ENCODE data around the gene OGDH. TPM values are rescaled to one million over a fixed set of nuclear protein-coding genes. Genes with fewer than 3 reads are reported as not detected.

OGDH gene
- total RNA-seq, 1 experiment from 2014 or later = 69.1 TPM

DNA sequence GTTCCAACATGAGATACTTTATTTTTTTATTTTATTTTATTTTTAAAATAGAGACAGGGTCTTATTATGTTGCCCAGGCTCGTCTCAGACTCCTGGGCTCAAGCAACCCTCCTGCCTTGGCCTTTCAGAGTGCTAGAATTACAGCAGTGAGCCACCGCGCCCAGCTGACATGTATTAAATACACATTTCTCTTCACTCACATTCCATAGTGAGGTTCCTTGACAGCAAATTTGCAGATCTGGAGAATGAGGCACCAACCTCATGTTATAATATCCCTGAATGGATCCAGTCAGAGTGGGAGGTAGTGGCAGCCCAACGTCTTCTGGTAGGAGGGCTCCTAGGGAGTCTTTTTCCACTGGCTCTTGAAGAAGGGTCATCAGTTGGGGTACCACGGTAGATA is 46.1 kb downstream of the OGDH start:
- H3K9me3 ChIP-seq (ENCODE audit: control insufficient read depth in 1 of 2, insufficient read depth in 1 of 2, low read depth in 1 of 2, low read length in 2 of 2) = no peaks in the 10 kb centered on the region
- TF ChIP-seq EZH2 (IDR thresholded peaks at IDR 0.05) = no peak
- no peak for TF ChIP-seq ZNF274 (IDR thresholded peaks at IDR 0.05; ENCODE audit: low read depth, low read length)
- TF ChIP-seq JUND (IDR thresholded peaks at IDR 0.05) = no peak
- TF ChIP-seq, protein P1, sequence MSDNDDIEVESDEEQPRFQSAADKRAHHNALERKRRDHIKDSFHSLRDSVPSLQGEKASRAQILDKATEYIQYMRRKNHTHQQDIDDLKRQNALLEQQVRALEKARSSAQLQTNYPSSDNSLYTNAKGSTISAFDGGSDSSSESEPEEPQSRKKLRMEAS (IDR thresholded peaks at IDR 0.05) = no peak
- TF ChIP-seq FOSL1 (IDR thresholded peaks at IDR 0.05; ENCODE audit: low read depth) = no peak
- no peak for TF ChIP-seq EGR1 (IDR thresholded peaks at IDR 0.05; ENCODE audit: low read depth)
- TF ChIP-seq, protein P2, sequence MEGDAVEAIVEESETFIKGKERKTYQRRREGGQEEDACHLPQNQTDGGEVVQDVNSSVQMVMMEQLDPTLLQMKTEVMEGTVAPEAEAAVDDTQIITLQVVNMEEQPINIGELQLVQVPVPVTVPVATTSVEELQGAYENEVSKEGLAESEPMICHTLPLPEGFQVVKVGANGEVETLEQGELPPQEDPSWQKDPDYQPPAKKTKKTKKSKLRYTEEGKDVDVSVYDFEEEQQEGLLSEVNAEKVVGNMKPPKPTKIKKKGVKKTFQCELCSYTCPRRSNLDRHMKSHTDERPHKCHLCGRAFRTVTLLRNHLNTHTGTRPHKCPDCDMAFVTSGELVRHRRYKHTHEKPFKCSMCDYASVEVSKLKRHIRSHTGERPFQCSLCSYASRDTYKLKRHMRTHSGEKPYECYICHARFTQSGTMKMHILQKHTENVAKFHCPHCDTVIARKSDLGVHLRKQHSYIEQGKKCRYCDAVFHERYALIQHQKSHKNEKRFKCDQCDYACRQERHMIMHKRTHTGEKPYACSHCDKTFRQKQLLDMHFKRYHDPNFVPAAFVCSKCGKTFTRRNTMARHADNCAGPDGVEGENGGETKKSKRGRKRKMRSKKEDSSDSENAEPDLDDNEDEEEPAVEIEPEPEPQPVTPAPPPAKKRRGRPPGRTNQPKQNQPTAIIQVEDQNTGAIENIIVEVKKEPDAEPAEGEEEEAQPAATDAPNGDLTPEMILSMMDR (IDR thresholded peaks at IDR 0.05 in 2 of 3, conservative IDR thresholded peaks at IDR 0.05 in 1 of 3; ENCODE audit: borderline replicate concordance in 1 of 3, insufficient read depth in 1 of 3, low read depth in 2 of 3, low read length in 2 of 3) = no peak
- no peak for TF ChIP-seq POLR2AphosphoS5 (IDR thresholded peaks at IDR 0.05; ENCODE audit: low read depth, low read length)
- no peak for TF ChIP-seq ELF1 (IDR thresholded peaks at IDR 0.05; ENCODE audit: borderline replicate concordance, low read depth)
- TF ChIP-seq SRF (IDR thresholded peaks at IDR 0.05; ENCODE audit: low read depth) = no peak
- TF ChIP-seq CEBPB (IDR thresholded peaks at IDR 0.05; ENCODE audit: low read depth) = no peak
- TF ChIP-seq, protein P3, sequence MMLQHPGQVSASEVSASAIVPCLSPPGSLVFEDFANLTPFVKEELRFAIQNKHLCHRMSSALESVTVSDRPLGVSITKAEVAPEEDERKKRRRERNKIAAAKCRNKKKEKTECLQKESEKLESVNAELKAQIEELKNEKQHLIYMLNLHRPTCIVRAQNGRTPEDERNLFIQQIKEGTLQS (IDR thresholded peaks at IDR 0.05) = no peak
- TF ChIP-seq POLR2A (IDR thresholded peaks at IDR 0.05; ENCODE audit: borderline replicate concordance, extremely low read depth, insufficient read depth, insufficient read length) = no peak
- no peak for TF ChIP-seq CBX3 (IDR thresholded peaks at IDR 0.05; ENCODE audit: low read depth)
- no peak for TF ChIP-seq RAD21 (IDR thresholded peaks at IDR 0.05; ENCODE audit: low read depth)
- TF ChIP-seq SIN3A (IDR thresholded peaks at IDR 0.05; ENCODE audit: low read depth) = no peak
- no peak for TF ChIP-seq TCF7L2 (IDR thresholded peaks at IDR 0.05; ENCODE audit: borderline replicate concordance, extremely low read depth, insufficient read depth, insufficient read length)
- TF ChIP-seq, protein P4, sequence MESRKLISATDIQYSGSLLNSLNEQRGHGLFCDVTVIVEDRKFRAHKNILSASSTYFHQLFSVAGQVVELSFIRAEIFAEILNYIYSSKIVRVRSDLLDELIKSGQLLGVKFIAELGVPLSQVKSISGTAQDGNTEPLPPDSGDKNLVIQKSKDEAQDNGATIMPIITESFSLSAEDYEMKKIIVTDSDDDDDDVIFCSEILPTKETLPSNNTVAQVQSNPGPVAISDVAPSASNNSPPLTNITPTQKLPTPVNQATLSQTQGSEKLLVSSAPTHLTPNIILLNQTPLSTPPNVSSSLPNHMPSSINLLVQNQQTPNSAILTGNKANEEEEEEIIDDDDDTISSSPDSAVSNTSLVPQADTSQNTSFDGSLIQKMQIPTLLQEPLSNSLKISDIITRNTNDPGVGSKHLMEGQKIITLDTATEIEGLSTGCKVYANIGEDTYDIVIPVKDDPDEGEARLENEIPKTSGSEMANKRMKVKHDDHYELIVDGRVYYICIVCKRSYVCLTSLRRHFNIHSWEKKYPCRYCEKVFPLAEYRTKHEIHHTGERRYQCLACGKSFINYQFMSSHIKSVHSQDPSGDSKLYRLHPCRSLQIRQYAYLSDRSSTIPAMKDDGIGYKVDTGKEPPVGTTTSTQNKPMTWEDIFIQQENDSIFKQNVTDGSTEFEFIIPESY (IDR thresholded peaks at IDR 0.05; ENCODE audit: extremely low read depth, insufficient replicate concordance, low read length) = no peak
- no peak for TF ChIP-seq SP1 (IDR thresholded peaks at IDR 0.05; ENCODE audit: low read depth)
- H3K36me3 ChIP-seq (ENCODE audit: control insufficient read depth in 1 of 2, insufficient read depth in 2 of 2, low read length in 2 of 2) = peaks cover 4 to 16% of the 10 kb centered on the region in 2 experiments; a peak in 2 of 4 replicates
- intact Hi-C loops (cut with micrococcal nuclease) = no loop called here
- ATAC-seq = no peak
- H3K4me1 ChIP-seq (ENCODE audit: control insufficient read depth in 1 of 2, insufficient read depth in 2 of 2, low read length in 2 of 2) = peaks cover 0 to 4% of the 10 kb centered on the region in 2 experiments; a peak in 1 of 4 replicates
- ChIA-PET POLR2A (no interaction called here), CTCF (no interaction called here), RAD21 (ENCODE audit: low non-redundant PET in 1 of 2, low total read pairs in 2 of 2, uncharacterized antibody in 2 of 2, unreplicated experiment in 2 of 2) (no interaction called here)
- BruUV-seq (replicated peaks) = no TSS peak
- H3K9me2 ChIP-seq (ENCODE audit: insufficient read depth) = no peaks in the 10 kb centered on the region
- no peak for DNase-seq (ENCODE audit: low read depth, low spot score)
- no peak overlapping the region for H3K9ac ChIP-seq (ENCODE audit: low read length)
- H3K4me2 ChIP-seq (ENCODE audit: low read length) = no peak overlapping the region
- H3K79me2 ChIP-seq (ENCODE audit: insufficient read depth, low read length) = no peaks in the 10 kb centered on the region
- H3K4me3 ChIP-seq (replicated peaks in 1 of 2; ENCODE audit: low read depth in 1 of 2, low read length in 2 of 2) = no peak overlapping the region
- H3K27ac ChIP-seq (ENCODE audit: low read depth, low read length) = no peak overlapping the region
- no peaks in the 10 kb centered on the region for H4K20me1 ChIP-seq (ENCODE audit: insufficient read depth)
- no peak overlapping the region for H2AFZ ChIP-seq (ENCODE audit: low read depth, low read length, poor library complexity, severe bottlenecking)
- no peaks in the 10 kb centered on the region for H3K27me3 ChIP-seq (ENCODE audit: insufficient read depth, low read length)

Data from HCT116 (cell line).